Osteoblast (primary cell): Measurements from ENCODE around the gene AFAP1L2. TPM values are rescaled to one million over a fixed set of nuclear protein-coding genes. Genes with fewer than 3 reads are reported as not detected.

ENCODE experiments used
- DNase-seq: peaks from one replicate; pipeline ENCODE4 v3.0.0; 2011; ENCODE audit warnings: low spot score, mixed read lengths; ENCODE audit not compliant: insufficient read length; ENCODE audit errors: missing footprints
- H2AFZ ChIP-seq: 2 replicates; pipeline ENCODE4 v1.6.0; 2011; ENCODE audit warnings: mild to moderate bottlenecking, low read length
- H3K27ac ChIP-seq: 2 replicates; pipeline ENCODE4 v1.5.1; 2011; ENCODE audit warnings: mild to moderate bottlenecking, low read depth, low read length, moderate library complexity
- H3K27me3 ChIP-seq: 2 replicates; pipeline ENCODE4 v1.6.0; 2012; ENCODE audit warnings: mild to moderate bottlenecking, control low read depth, inconsistent platforms, low read length, moderate library complexity; ENCODE audit not compliant: insufficient read depth
- H3K36me3 ChIP-seq: 2 replicates; pipeline ENCODE4 v1.5.1; 2011; ENCODE audit warnings: mild to moderate bottlenecking, low read length, control low read depth, moderate library complexity; ENCODE audit not compliant: insufficient read depth
- H3K4me1 ChIP-seq: 2 replicates; pipeline ENCODE4 v1.5.1; 2011; ENCODE audit warnings: mild to moderate bottlenecking, low read length, control low read depth, moderate library complexity; ENCODE audit not compliant: insufficient read depth
- H3K4me2 ChIP-seq: 2 replicates; pipeline ENCODE4 v1.6.0; 2011; ENCODE audit warnings: mild to moderate bottlenecking, low read length; ENCODE audit not compliant: insufficient read depth
- H3K4me3 ChIP-seq: fragments of 200-600 bp; sonication (generic); 3 replicates; pipeline ENCODE4 v1.5.1; 2012; ENCODE audit warnings: mild to moderate bottlenecking, low read length, inconsistent platforms; ENCODE audit not compliant: insufficient read depth
- H3K79me2 ChIP-seq: 2 replicates; pipeline ENCODE4 v1.6.0; 2012; ENCODE audit warnings: mild to moderate bottlenecking, low read length, control low read depth, inconsistent platforms; ENCODE audit not compliant: insufficient read depth
- H3K9me3 ChIP-seq: 2 replicates; pipeline ENCODE4 v1.5.1; 2011; ENCODE audit warnings: low read depth, low read length, control low read depth
- H4K20me1 ChIP-seq: 2 replicates; pipeline ENCODE4 v1.6.0; 2012; ENCODE audit warnings: mild to moderate bottlenecking, low read length, control low read depth; ENCODE audit not compliant: insufficient read depth
- total RNA-seq: library from RNA; depleted of rRNA; stranded (reverse); fragments of >200 nt; gene quantifications from 2 replicates; pipeline ENCODE4 v1.2.3, GENCODE V29; 2012
- TF ChIP-seq, protein P1 (sequence below): IDR thresholded peaks from 2 replicates; pipeline ENCODE4 v1.5.1; 2011; ENCODE audit warnings: mild to moderate bottlenecking, low read depth, low read length, moderate library complexity; ENCODE audit errors: extremely low read depth

Gene AFAP1L2
- total RNA-seq, 1 donor: 0.36 TPM

DNA sequence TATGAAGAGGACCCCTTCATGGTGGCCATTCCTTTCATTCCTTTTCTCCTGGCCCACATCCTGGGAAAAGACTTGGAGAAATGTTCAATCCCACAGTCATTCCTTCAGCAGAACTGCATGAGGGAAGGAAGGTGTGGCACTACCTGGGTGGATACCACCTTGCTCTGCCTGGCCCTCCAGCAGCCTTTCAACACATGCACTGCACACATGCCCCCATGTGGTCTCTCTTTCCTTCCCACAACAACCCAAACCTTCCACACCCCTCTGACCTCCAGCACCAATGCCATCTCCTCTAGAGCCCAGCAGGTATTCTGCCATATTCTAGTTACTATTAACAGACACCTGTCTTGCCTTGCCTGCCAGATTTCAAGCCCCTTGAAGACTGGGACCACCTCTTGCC lies 40.5 kb upstream of the AFAP1L2 start:
- Histone ChIP-seq H3K27me3 (no peaks in the 10 kb centered on the region), H3K9me3 (no peaks in the 10 kb centered on the region), H3K79me2 (no peaks in the 10 kb centered on the region), H4K20me1 (no peaks in the 10 kb centered on the region), H3K4me3 (no peak overlapping the region), H3K36me3 (no peaks in the 10 kb centered on the region), H2AFZ (no peak overlapping the region), H3K4me2 (no peak overlapping the region), H3K4me1 (no peaks in the 10 kb centered on the region), H3K27ac (no peak overlapping the region)
- DNase-seq: no peak
- TF ChIP-seq, protein P1, sequence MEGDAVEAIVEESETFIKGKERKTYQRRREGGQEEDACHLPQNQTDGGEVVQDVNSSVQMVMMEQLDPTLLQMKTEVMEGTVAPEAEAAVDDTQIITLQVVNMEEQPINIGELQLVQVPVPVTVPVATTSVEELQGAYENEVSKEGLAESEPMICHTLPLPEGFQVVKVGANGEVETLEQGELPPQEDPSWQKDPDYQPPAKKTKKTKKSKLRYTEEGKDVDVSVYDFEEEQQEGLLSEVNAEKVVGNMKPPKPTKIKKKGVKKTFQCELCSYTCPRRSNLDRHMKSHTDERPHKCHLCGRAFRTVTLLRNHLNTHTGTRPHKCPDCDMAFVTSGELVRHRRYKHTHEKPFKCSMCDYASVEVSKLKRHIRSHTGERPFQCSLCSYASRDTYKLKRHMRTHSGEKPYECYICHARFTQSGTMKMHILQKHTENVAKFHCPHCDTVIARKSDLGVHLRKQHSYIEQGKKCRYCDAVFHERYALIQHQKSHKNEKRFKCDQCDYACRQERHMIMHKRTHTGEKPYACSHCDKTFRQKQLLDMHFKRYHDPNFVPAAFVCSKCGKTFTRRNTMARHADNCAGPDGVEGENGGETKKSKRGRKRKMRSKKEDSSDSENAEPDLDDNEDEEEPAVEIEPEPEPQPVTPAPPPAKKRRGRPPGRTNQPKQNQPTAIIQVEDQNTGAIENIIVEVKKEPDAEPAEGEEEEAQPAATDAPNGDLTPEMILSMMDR: no peak

DNA sequence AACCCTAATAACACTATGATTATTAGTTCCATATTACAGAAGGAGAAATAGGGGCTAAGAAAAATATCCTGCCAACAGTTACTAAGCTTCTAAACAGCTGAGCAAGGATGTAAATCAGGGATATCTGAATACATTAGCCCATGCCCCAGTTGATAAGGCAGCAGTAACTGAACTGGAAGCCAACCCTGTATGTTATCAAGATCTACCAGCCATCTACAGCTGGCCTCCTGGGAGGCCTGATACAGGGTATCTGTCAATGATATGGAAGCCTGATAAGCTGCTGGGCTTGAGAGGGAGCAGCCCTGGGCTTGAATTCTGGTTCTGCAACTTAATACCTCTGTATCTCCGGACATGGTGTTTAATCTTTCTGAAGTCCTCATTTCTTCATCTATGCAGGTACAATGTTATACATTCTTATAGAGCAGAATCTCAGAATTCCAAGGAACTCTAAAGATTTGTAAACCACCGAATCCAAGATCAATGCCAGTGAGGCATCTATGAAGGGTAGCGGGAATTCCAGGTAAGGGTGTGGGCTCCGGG lies 37.9 kb upstream of the AFAP1L2 start:
- H4K20me1 ChIP-seq: no peaks in the 10 kb centered on the region
- H3K79me2 ChIP-seq: no peaks in the 10 kb centered on the region
- H3K4me2 ChIP-seq: no peak overlapping the region
- no peak overlapping the region for H3K27ac ChIP-seq
- H3K9me3 ChIP-seq: no peaks in the 10 kb centered on the region
- no peak overlapping the region for H2AFZ ChIP-seq
- H3K27me3 ChIP-seq: no peaks in the 10 kb centered on the region
- H3K4me3 ChIP-seq: no peak overlapping the region
- TF ChIP-seq, protein P1: no peak
- H3K4me1 ChIP-seq: no peaks in the 10 kb centered on the region
- no peak for DNase-seq
- no peaks in the 10 kb centered on the region for H3K36me3 ChIP-seq

DNA sequence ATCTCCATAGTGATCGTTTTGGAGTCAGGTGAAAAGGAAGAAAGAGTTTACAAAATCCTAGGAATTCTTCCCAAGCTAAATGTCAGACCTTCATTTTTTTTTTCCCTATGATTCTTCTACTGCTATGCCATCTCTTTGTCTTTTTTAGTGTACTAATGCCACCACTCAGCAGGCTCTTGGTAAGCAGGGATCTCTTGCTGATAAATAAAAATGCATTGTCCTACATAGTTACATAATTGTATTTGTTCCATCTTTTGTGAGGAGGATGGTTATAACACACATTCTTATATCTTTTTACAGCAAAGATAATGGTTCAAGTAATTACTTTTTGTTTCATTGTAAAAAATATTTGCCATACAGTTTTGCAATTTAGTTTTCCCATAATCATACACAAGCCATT lies 36.8 kb upstream of the AFAP1L2 start:
- DNase-seq: peak; percentile 53
- no peaks in the 10 kb centered on the region for H3K4me1 ChIP-seq

DNA sequence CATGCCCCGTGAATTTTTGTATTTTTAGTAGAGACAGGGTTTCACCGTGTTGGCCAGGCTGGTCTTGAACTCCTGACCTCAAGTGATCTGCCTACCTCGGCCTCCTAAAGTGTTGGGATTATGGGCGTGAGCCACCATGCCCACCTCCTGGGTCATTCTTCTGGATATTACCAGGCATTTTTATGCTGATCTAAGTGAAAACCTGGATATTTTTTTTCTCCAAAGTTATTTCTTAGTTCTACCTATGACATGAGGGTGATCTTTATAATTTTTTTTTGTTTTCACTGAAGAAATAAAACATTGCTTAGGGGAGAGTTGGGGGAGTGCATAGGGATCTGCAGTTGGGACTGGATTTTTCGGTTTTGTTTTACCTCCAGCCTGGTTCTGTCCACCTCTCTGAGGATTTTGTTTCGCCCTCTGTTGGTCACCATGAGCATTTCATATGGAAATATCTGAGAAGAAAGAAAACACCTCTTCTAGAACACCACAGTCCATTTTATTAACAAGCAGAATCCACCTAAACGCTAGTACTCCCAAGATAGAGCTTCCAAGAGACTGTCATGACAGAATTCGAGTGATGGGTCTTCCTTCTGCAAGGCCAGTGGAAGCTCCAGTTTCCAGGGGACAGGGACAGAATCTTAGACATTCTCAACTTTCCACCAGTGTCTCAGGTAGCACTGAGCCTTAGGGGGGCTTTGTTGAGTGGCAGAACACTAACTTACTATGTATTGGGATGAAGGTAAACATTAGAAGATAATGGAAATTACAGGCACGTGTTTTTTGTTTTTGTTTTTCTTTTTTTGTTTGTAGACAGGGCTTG lies 33.4 kb upstream of the AFAP1L2 start:
- H3K36me3 ChIP-seq: no peaks in the 10 kb centered on the region

More for the DNA sequence above, 36.8 kb upstream of the AFAP1L2 start:
- Histone ChIP-seq H2AFZ (no peak overlapping the region), H4K20me1 (no peaks in the 10 kb centered on the region), H3K4me3 (no peak overlapping the region), H3K4me2 (no peak overlapping the region), H3K9me3 (no peaks in the 10 kb centered on the region), H3K27me3 (no peaks in the 10 kb centered on the region), H3K79me2 (no peaks in the 10 kb centered on the region), H3K36me3 (no peaks in the 10 kb centered on the region), H3K27ac (no peak overlapping the region)
- TF ChIP-seq, protein P1: no peak

More for the DNA sequence above, 33.4 kb upstream of the AFAP1L2 start:
- no peaks in the 10 kb centered on the region for H3K4me1 ChIP-seq
- peak; percentile 49 for DNase-seq
- no peak overlapping the region for H2AFZ ChIP-seq
- H4K20me1 ChIP-seq: no peaks in the 10 kb centered on the region
- H3K79me2 ChIP-seq: no peaks in the 10 kb centered on the region
- H3K4me3 ChIP-seq: no peak overlapping the region
- H3K9me3 ChIP-seq: no peaks in the 10 kb centered on the region
- H3K27me3 ChIP-seq: no peaks in the 10 kb centered on the region
- no peak overlapping the region for H3K27ac ChIP-seq
- H3K4me2 ChIP-seq: no peak overlapping the region
- TF ChIP-seq, protein P1: peak; percentile 57
